Adrenal gland (tissue), 5 donors: ENCODE results near the gene GPR3.

Experiments used
- CTCF ChIP-seq, 6 experiments: fragments of 450-650 bp in 4 of 6; fragments of 200-600 bp in 2 of 6; sonication (generic) in 1 of 6; IDR thresholded peaks; 1 replicate in 5 of 6; 2 replicates in 1 of 6; pipeline versions ENCODE4 v1.5.1 to v1.8.0; 2016 to 2021; ENCODE audit warnings: antibody characterized with exemption in 6 of 6, mild to moderate bottlenecking in 2 of 6, moderate library complexity in 1 of 6
- POLR2A ChIP-seq, 2 donors: fragments of 450-650 bp; IDR thresholded peaks; one replicate each; pipeline ENCODE4 v1.6.1; 2017; ENCODE audit warnings: antibody characterized with exemption in 2 of 2, mild to moderate bottlenecking in 2 of 2, moderate library complexity in 1 of 2
- donor health status: DM: no; HTN: no; CAD: no.

GRCh38 chr1:27383039-27383605, 9.3 kb upstream of the GPR3 start, which contains the start of gene CD164L2:
- TF ChIP-seq CTCF (IDR thresholded peaks at IDR 0.05) (no peak), POLR2A (IDR thresholded peaks at IDR 0.05) (no peak)
